Cerebellar nuclear complex (tissue), 1 donor: ENCODE results near the gene ACOX3.

Experiments used
- DNase-seq, 2 experiments: peaks; one replicate each; lab custom pipeline; 2025; lab: John Stamatoyannopoulos, UW

ACOX3 gene

DNA sequence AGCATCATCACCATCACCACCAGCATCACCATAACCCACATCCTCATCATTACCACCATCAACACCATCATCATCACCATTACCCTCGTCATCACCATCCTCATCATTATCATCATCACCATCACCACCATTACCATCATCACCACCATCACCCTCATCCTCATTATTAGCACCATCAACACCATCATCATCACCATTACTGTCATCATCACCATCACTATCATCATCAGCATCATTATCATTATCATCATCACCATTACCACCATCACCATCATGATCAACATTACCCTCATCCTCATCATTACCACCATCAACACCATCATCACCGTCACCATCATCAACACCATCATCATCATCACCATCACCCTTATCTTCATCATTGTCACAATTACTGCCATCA lies 119.3 kb downstream of the ACOX3 start:
- DNase-seq: no peak

DNA sequence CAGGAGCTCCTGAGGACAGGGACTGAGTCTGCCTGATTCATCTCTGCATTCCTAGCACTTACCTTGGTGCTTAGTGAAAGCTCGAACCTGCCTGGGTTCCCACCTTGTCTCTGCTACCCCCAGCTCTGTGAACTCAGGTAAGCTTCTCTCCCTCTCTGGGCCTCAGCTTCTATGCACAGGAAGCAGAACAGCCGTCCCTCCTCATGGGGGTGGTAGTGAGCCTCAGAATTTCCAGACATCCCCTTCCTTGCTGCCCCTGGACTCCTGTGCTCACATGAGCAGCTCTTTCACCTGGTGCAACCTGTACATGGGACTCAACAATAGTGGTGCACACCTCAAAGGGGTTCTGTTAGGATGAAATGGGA lies 120.2 kb downstream of the ACOX3 start:
- DNase-seq: no peak

DNA sequence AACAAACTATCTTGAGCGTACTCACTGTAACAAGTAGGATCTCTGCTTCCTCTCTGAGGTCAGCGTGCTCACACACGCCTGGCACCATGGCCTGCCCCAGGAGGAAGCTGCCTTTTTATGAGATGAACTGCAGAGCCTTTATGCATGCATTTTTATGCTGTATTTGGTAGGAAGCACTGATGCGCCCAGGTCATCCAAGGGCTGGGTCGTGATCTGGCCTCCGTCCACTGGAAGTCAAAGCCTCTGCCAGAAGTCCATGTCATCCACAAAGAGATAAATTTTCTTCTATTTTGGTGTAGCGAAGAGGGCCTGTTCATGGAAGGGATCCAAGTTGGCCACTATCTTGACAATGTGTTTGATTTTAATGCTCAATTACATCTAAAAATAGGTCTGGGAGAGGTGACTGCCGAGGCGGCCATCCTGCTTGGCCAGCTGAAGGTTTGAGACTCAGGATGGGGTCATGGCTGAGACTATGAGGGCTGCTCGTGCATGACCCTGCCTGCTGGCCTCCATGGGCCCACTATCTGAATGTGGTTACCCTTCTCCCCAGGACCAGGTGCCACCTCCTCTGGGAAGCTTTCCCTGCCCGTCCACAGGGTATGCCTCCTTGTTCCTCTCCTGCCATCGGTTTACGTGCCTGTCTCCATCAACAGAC lies 120.7 kb downstream of the ACOX3 start:
- peak in 1 of 2 experiments; percentile 21 for DNase-seq

DNA sequence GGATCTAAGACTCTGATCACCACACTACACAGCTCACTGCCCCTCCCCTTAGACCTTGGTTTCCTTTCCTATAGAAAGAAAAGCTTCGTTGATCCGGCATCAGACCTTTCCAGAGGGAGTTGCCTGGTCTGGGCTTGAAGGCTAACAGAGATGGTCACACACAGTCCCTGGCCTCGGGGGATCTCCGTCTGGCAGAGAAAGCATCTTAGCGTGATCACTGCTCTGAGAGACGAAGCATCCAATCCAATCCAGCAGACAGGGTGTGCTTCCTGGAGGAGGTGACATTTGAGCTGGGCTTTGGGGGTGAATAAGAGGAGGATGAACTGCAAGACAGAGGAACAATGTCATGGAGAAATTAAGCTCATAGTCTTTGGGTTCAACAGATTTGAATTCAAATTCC lies 121.5 kb downstream of the ACOX3 start:
- DNase-seq: no peak

DNA sequence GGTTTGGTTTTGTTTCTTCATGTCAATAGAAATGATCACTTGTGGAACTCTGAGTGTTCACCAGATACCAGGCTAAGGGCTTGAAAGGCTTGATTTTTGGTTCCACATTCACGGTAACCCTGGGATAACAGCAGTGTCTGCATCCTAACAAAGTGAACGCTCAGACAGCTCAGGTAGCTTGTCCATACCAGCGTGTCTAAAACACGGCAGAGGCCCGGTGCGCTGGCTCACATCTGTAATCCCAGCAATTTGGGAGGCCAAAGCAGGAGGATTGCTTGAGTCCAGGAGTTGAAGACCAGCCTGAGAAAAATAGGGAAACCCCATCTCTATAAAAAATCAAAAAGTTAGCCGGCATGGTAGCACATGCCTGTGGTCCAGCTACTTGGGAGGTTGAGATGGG lies 122.0 kb downstream of the ACOX3 start:
- DNase-seq: no peak

DNA sequence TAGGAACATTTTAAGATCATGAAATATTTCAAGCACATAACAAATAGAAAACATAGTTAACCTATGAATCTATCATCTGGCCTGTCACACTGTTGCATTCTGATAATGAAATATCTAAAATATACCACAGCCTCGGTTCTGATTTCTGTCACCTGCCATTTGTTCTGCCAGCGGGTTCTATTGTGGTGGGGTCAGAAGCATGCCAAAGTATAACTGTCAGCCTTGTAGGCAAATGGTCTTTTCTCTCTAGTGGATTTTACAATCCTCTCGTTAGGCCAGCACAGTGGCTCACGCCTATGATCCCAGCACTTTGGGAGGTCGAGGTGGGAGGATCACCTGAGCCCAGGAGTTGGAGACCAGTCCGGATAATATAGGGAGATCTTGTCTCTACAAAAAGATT lies 123.0 kb downstream of the ACOX3 start:
- no peak for DNase-seq

DNA sequence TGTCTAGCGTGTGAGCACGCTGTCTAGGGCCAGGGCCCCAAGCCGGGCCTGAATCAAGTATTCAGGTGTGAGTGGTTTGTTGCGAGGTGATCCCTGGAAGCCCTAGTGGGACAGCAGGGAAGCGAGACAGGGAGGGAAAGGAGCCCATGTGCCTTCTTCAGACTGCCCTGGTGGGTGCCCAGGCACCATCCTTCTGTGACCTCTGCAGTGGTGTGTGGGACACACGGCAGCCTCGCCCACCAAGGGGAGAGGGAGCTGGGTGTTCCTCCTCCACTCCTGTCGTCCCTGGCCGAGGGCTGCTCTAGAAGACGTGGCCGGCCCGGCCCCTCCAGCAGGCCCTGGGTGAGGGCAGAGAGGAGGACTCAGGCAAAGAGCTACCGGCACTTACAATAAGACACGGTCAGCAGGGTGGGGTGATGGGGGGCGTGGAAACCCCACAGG lies 123.6 kb downstream of the ACOX3 start:
- no peak for DNase-seq
